ENCODE measurements around the gene KLHL36. TPM values are rescaled to one million over a fixed set of nuclear protein-coding genes. Genes with fewer than 3 reads are reported as not detected.

KLHL36 gene
- total RNA-seq, 4 donors from 2014 or later: 52.3 to 119 (median 80.4) TPM

DNA sequence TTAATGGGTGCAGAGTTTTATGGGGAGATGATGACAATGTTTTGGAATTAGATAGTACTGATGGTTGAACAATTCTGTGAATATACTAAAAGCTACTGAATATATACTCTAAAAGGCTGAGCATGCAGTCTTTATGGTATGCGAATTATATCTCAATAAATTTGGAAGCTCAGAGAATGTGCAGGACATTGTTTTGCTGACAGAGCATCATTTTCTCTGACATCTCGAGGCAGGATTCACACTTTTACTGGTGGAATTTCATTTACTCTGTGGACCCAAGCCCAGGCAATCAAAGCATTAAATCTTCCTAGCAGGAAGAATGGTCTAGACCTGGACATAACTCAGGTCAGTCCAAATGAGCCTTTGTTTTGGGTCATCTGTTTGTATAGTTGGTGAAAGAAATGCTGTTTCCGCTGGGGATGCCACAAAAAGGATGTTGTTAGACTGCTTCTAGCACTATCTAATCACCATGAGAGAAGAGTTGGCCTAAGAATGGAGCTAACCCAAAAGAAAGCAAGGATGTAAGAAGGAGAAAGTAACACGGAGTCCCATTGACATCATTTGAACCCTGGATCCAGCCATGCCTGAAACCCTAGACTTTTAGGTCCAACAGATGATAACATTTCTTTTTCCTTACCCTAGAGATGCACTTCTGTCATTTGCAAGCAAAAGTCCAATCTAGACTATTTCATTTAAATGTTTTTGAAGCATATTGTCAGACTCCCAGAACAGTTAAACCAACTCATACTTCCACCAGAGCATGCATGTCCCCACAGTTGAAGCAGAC, 32.7 kb downstream of the KLHL36 start:
- H3K36me3 ChIP-seq: no peaks in the 10 kb centered on the region
- WGBS: 96% methylated on average over 4 of the region's 4 CpGs
- intact Hi-C loops (cut with DNase I): no loop called here
- TF ChIP-seq EP300 (IDR thresholded peaks at IDR 0.05) (no peak), POLR2A (IDR thresholded peaks at IDR 0.05; ENCODE audit: low read depth) (no peak), POLR2AphosphoS5 (IDR thresholded peaks at IDR 0.05) (no peak), CTCF (IDR thresholded peaks at IDR 0.05) (no peak)
- no peaks in the 10 kb centered on the region for H3K27me3 ChIP-seq
- peaks cover 0 to 8% (median 3%) of the 10 kb centered on the region in 4 donors for H3K4me1 ChIP-seq
- no peak overlapping the region for H3K4me3 ChIP-seq
- DNase-seq (ENCODE audit: extremely low spot score): no peak
- no peak overlapping the region for H3K27ac ChIP-seq (replicated peaks in 1 of 4)
- H3K9me3 ChIP-seq: no peaks in the 10 kb centered on the region

DNA sequence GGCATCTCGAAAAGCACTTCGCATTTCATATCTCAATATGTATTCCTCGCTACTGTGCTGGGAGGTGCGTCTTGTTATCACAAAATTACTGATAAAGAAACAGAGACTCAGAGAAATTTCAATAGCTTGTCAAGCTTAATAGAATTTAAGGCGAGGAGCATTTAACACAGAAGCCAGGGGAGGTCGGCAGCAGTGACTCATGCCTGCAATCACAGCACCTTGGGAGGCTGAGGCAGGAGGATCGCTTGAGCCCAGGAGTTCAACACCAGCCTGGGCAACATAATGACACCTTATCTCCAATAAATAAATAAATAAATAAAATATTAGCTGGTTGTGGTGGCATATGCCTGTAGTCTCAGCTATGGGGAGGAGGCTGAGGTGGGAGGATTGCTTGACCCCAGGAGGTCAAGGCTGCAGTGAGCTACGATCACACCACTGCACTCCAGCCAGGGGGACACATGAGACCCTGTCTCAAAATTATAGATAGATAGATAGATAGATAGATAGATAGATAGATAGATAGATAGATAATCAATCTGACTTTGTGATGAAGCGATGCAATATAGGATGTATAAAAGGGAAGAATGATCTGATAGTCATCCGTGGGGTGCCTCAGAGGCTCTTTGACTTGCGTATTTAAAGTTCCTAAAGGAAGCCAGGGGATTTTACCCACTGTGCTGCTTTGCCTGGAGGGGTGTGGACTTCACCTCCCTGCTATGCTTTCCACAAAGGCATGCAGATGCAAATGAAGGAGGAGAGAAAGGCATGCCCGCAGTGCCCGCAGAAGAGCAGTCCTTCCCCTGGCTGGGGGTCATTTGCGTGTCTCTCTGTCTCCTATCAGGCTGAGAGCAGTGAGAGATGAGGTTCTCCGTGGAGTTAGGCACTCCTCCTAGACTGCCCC, 35.6 kb downstream of the KLHL36 start:
- DNase-seq (ENCODE audit: extremely low spot score): no peak
- no peak for TF ChIP-seq POLR2A (IDR thresholded peaks at IDR 0.05; ENCODE audit: low read depth)
- no peak for TF ChIP-seq EP300 (IDR thresholded peaks at IDR 0.05)
- TF ChIP-seq CTCF (IDR thresholded peaks at IDR 0.05): no peak
- no peak for TF ChIP-seq POLR2AphosphoS5 (IDR thresholded peaks at IDR 0.05)
- intact Hi-C loops (cut with DNase I): no loop called here
- Histone ChIP-seq H3K27me3 (no peaks in the 10 kb centered on the region), H3K4me1 (no peaks in the 10 kb centered on the region), H3K36me3 (no peaks in the 10 kb centered on the region), H3K4me3 (no peak overlapping the region), H3K9me3 (no peaks in the 10 kb centered on the region), H3K27ac (replicated peaks in 1 of 4) (no peak overlapping the region)
- WGBS: 80% methylated on average over 14 of the region's 15 CpGs

GRCh38 chr16:84684592-84684965, 36.3 kb downstream of the KLHL36 start:
- H3K27ac ChIP-seq (replicated peaks in 1 of 4): no peak overlapping the region
- WGBS: 84% methylated on average over 4 of the region's 4 CpGs
- intact Hi-C loops (cut with DNase I): no loop called here
- no peaks in the 10 kb centered on the region for H3K27me3 ChIP-seq
- H3K9me3 ChIP-seq: no peaks in the 10 kb centered on the region
- H3K4me3 ChIP-seq: no peak overlapping the region
- H3K36me3 ChIP-seq: no peaks in the 10 kb centered on the region
- no peaks in the 10 kb centered on the region for H3K4me1 ChIP-seq
- TF ChIP-seq POLR2A (IDR thresholded peaks at IDR 0.05; ENCODE audit: low read depth) (no peak), CTCF (IDR thresholded peaks at IDR 0.05) (no peak)
- DNase-seq (ENCODE audit: extremely low spot score): no peak

- 72% methylated on average over 7 of the region's 8 CpGs for WGBS
- no peaks in the 10 kb centered on the region for H3K36me3 ChIP-seq
- intact Hi-C loops (cut with DNase I): no loop called here
Measured at GRCh38 chr16:84685210-84685609, 36.9 kb downstream of the KLHL36 start.

More at GRCh38 chr16:84685210-84685609, 36.9 kb downstream of the KLHL36 start:
- H3K4me3 ChIP-seq: no peak overlapping the region
- H3K4me1 ChIP-seq: no peaks in the 10 kb centered on the region
- H3K9me3 ChIP-seq: no peaks in the 10 kb centered on the region
- no peak for TF ChIP-seq CTCF (IDR thresholded peaks at IDR 0.05)
- TF ChIP-seq POLR2AphosphoS5 (IDR thresholded peaks at IDR 0.05): no peak
- no peak for TF ChIP-seq EP300 (IDR thresholded peaks at IDR 0.05)
- TF ChIP-seq POLR2A (IDR thresholded peaks at IDR 0.05; ENCODE audit: low read depth): no peak
- H3K27ac ChIP-seq (replicated peaks in 1 of 4): no peak overlapping the region
- DNase-seq (ENCODE audit: extremely low spot score): no peak
- H3K27me3 ChIP-seq: peaks cover 0 to 4% (median 0%) of the 10 kb centered on the region in 4 donors
